HepG2 (cell line): ENCODE data around the gene SLC50A1. TPM values are rescaled to one million over a fixed set of nuclear protein-coding genes. Genes with fewer than 3 reads are reported as not detected.
A peak's percentile ranks its signal among the peaks of the same experiment; 100 is the strongest.

Experiments used
- AGO2 ChIP-seq: fragments of 200-400 bp; formaldehyde crosslinking; optimal IDR thresholded peaks from 2 replicates; pipeline ENCODE3; 2017; ENCODE audit warnings: mild to moderate bottlenecking, low read depth, low read length, moderate library complexity
- ATAD3A ChIP-seq: sonication (generic); formaldehyde crosslinking; IDR thresholded peaks from 2 replicates; pipeline ENCODE4 v1.4.0; 2020; ENCODE audit warnings: missing genetic modification reagents
- BATF2 ChIP-seq: sonication (generic); formaldehyde crosslinking; IDR thresholded peaks from 2 replicates; pipeline ENCODE4 v1.8.0; 2022; ENCODE audit warnings: mild to moderate bottlenecking, missing genetic modification reagents, moderate library complexity
- BCLAF1 ChIP-seq: fragments of 450-650 bp; IDR thresholded peaks from 2 replicates; pipeline ENCODE4 v1.6.1; 2017; ENCODE audit warnings: mild to moderate bottlenecking
- GLI4 ChIP-seq: sonication (generic); formaldehyde crosslinking; IDR thresholded peaks from 2 replicates; pipeline ENCODE4 v1.5.1; 2020; ENCODE audit warnings: missing genetic modification reagents, mild to moderate bottlenecking, moderate library complexity, borderline replicate concordance
- IKZF1 ChIP-seq: fragments of 450-650 bp; IDR thresholded peaks from 2 replicates; pipeline ENCODE4 v1.7.1; 2016
- ISX ChIP-seq: sonication (generic); formaldehyde crosslinking; conservative IDR thresholded peaks from 2 replicates; pipeline ENCODE4 v1.5.0; 2020; ENCODE audit warnings: missing genetic modification reagents
- JARID2 ChIP-seq: sonication (generic); formaldehyde crosslinking; IDR thresholded peaks from 2 replicates; pipeline ENCODE4 v1.8.1; 2023; ENCODE audit warnings: missing genetic modification reagents, inconsistent platforms; ENCODE audit not compliant: insufficient replicate concordance
- KAT2B ChIP-seq: fragments of 150-350 bp; IDR thresholded peaks from 2 replicates; pipeline ENCODE4 v1.6.1; 2014; ENCODE audit warnings: low read depth, low read length, borderline replicate concordance
- MEF2D ChIP-seq: sonication (generic); formaldehyde crosslinking; IDR thresholded peaks from 2 replicates; pipeline ENCODE4 v1.5.1; 2020; ENCODE audit warnings: mild to moderate bottlenecking, missing genetic modification reagents
- NPAS2 ChIP-seq: sonication (generic); formaldehyde crosslinking; IDR thresholded peaks from 2 replicates; pipeline ENCODE4 v1.8.0; 2022; ENCODE audit warnings: mild to moderate bottlenecking, missing genetic modification reagents, borderline replicate concordance
- NR2F1 ChIP-seq, 2 experiments: fragments of 450-650 bp in 1 of 2; formaldehyde crosslinking in 1 of 2; IDR thresholded peaks; 2 replicates each; pipeline versions ENCODE4 v1.5.0 to v1.6.1; 2016 to 2020; ENCODE audit warnings: mild to moderate bottlenecking in 1 of 2, missing compliant biosample characterization in 1 of 2, missing genetic modification reagents in 1 of 2, moderate library complexity in 1 of 2
- RCOR2 ChIP-seq: IDR thresholded peaks from 2 replicates; pipeline ENCODE4 v1.6.1; 2016; ENCODE audit warnings: missing biosample characterization, missing genetic modification reagents
- RORA ChIP-seq: sonication (generic); formaldehyde crosslinking; IDR thresholded peaks from 2 replicates; pipeline ENCODE4 v1.5.0; 2020; ENCODE audit warnings: mild to moderate bottlenecking, missing genetic modification reagents, moderate library complexity
- SALL2 ChIP-seq: sonication (generic); formaldehyde crosslinking; IDR thresholded peaks from 2 replicates; pipeline ENCODE4 v1.8.1; 2023; ENCODE audit warnings: mild to moderate bottlenecking, missing genetic modification reagents, inconsistent platforms
- SRF ChIP-seq: IDR thresholded peaks from 2 replicates; pipeline ENCODE4 v1.6.1; 2011; ENCODE audit warnings: mild to moderate bottlenecking, low read depth, low read length, moderate library complexity
- ZC3H13 ChIP-seq: sonication (generic); formaldehyde crosslinking; IDR thresholded peaks from 2 replicates; pipeline ENCODE4 v1.8.1; 2023; ENCODE audit warnings: mild to moderate bottlenecking, missing genetic modification reagents, moderate library complexity
- ZMYM4 ChIP-seq: sonication (generic); formaldehyde crosslinking; IDR thresholded peaks from 2 replicates; pipeline ENCODE4 v1.8.1; 2023; ENCODE audit warnings: mild to moderate bottlenecking, missing genetic modification reagents
- ZNF205 ChIP-seq: IDR thresholded peaks from 2 replicates; pipeline ENCODE4 v1.6.1; 2018; ENCODE audit warnings: missing biosample characterization, missing genetic modification reagents
- ZNF335 ChIP-seq: sonication (generic); formaldehyde crosslinking; IDR thresholded peaks from 2 replicates; pipeline ENCODE4 v1.4.0; 2020; ENCODE audit warnings: missing genetic modification reagents
- ZNF790 ChIP-seq: sonication (generic); formaldehyde crosslinking; IDR thresholded peaks from 2 replicates; pipeline ENCODE4 v1.8.0; 2022; ENCODE audit warnings: missing genetic modification reagents, mild to moderate bottlenecking, borderline replicate concordance
- ZZZ3 ChIP-seq: sonication (generic); formaldehyde crosslinking; IDR thresholded peaks from 2 replicates; pipeline ENCODE4 v1.4.0; 2020; ENCODE audit warnings: missing genetic modification reagents, mild to moderate bottlenecking, borderline replicate concordance
- polyA plus RNA-seq, 8 experiments: library from polyadenylated mRNA; depleted of rRNA in 3 of 8; stranded (reverse) in 7 of 8; unstranded in 1 of 8; fragments of >200 nt; fragmentation: Illumina TruSeq in 4 of 8; extraction: Trizol in 4 of 8; gene quantifications; 2 replicates each; pipeline versions ENCODE4 v1.2.1 to v1.2.3, GENCODE V29; 2011 to 2016; ENCODE audit warnings: low read depth in 4 of 8, missing spikeins in 1 of 8, mixed read lengths in 1 of 8; ENCODE audit not compliant: insufficient read depth in 1 of 8
- total RNA-seq, 5 experiments: library from RNA; depleted of rRNA; stranded (reverse); fragments of >200 nt; fragmentation: Illumina TruSeq; extraction: Trizol; gene quantifications; 2 replicates each; pipeline ENCODE4 v1.2.3, GENCODE V29; 2016; ENCODE audit warnings: low read depth in 1 of 5
- TF ChIP-seq, protein P1 (sequence below): sonication (generic); formaldehyde crosslinking; IDR thresholded peaks from 2 replicates; pipeline ENCODE4 v1.5.0; 2020; ENCODE audit warnings: missing genetic modification reagents

The SLC50A1 gene
- total and polyA plus RNA-seq, 2 of the 13 experiments (the other 11 are each of a cell fraction or from before 2014, with no cell fraction given): 22.5 to 46.8 TPM

GRCh38 chr1:155133799-155134281 lies 1.8 kb upstream of the SLC50A1 start (continued):
- TF ChIP-seq GLI4 (no peak), RCOR2 (CRISPR knock-in tag) (no peak), AGO2 (peak; percentile 41), IKZF1 (no peak), SALL2 (CRISPR knock-in tag) (no peak), SRF (no peak), MEF2D (no peak), ZNF335 (CRISPR knock-in tag) (no peak), KAT2B (no peak), NPAS2 (CRISPR knock-in tag) (no peak), ISX (no peak), BCLAF1 (no peak), ZNF205 (no peak), ZZZ3 (CRISPR knock-in tag) (no peak), JARID2 (no peak), NR2F1 (CRISPR knock-in tag; IDR thresholded peaks at IDR 0.05) (peak; percentile 82 to 86), ATAD3A (CRISPR knock-in tag) (no peak), ZC3H13 (CRISPR knock-in tag) (no peak; the same call in 1 of the 2 replicates), ZMYM4 (CRISPR knock-in tag) (no peak), BATF2 (CRISPR knock-in tag) (no peak), RORA (CRISPR knock-in tag) (no peak), ZNF790 (CRISPR knock-in tag) (no peak)
- TF ChIP-seq, protein P1, sequence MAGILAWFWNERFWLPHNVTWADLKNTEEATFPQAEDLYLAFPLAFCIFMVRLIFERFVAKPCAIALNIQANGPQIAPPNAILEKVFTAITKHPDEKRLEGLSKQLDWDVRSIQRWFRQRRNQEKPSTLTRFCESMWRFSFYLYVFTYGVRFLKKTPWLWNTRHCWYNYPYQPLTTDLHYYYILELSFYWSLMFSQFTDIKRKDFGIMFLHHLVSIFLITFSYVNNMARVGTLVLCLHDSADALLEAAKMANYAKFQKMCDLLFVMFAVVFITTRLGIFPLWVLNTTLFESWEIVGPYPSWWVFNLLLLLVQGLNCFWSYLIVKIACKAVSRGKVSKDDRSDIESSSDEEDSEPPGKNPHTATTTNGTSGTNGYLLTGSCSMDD (CRISPR knock-in tag): no peak
